ENCODE results near the gene ACR.
"Not testable (repeated sequence)": the region's sequence is repeated elsewhere in the genome, so short reads cannot be mapped to it uniquely, and the experiment has no call there.

DNA sequence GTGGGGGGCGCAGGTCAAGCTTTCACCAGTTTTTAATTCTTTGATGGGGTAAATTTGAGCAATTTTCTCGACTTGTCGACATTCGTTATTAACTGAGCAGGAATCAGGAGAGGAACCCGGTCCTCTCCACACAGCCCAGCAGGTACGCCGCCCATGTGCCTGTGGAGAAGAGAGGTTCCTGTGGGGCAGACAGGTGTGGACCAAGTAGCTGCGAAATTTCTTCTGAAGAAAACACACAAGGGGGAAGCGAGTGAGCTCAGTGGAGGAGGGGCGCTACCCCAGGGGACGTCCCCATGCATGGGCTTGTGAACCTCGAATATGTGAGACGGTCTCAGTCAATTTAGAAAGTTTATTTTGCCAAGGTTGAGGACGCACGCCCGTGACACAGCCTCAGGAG lies 45.9 kb downstream of the ACR start:
- TF ChIP-seq, protein P1, sequence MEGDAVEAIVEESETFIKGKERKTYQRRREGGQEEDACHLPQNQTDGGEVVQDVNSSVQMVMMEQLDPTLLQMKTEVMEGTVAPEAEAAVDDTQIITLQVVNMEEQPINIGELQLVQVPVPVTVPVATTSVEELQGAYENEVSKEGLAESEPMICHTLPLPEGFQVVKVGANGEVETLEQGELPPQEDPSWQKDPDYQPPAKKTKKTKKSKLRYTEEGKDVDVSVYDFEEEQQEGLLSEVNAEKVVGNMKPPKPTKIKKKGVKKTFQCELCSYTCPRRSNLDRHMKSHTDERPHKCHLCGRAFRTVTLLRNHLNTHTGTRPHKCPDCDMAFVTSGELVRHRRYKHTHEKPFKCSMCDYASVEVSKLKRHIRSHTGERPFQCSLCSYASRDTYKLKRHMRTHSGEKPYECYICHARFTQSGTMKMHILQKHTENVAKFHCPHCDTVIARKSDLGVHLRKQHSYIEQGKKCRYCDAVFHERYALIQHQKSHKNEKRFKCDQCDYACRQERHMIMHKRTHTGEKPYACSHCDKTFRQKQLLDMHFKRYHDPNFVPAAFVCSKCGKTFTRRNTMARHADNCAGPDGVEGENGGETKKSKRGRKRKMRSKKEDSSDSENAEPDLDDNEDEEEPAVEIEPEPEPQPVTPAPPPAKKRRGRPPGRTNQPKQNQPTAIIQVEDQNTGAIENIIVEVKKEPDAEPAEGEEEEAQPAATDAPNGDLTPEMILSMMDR (IDR thresholded peaks at IDR 0.05) = not testable (repeated sequence)
- not testable (repeated sequence) for TF ChIP-seq POLR2A (IDR thresholded peaks at IDR 0.05)

Measured in body of pancreas (tissue), 4 donors.